Naive thymus-derived CD8-positive, alpha-beta T cell (primary cell): ENCODE data around the gene KRTAP10-2. TPM values are rescaled to one million over a fixed set of nuclear protein-coding genes. Genes with fewer than 3 reads are reported as not detected.
"Not testable (repeated sequence)": the region's sequence is repeated elsewhere in the genome, so short reads cannot be mapped to it uniquely, and the experiment has no call there.

ENCODE experiments used
- ATAC-seq, 2 donors: fragments of 150-1000 bp; cut with Tn5 transposase in 1 of 2; sonication (Bioruptor Pico), chemical (Tn5 transposase) in 1 of 2; 1 replicate in 1 of 2; 2 replicates in 1 of 2; pipeline ENCODE4 v1.10.0; 2021; ENCODE audit warnings: mild to moderate bottlenecking in 2 of 2, moderate library complexity in 2 of 2
- POLR2A ChIA-PET: fragments of 350-600 bp; sonication (Branson Sonifier 250); formaldehyde crosslinking; loops from one replicate; lab custom pipeline; 2021; ENCODE audit warnings: antibody characterized with exemption; lab: Charles Lee
- DNase-seq, 10 donors: peaks; one replicate each; pipeline versions ENCODE4 v3.0.0 to v3.0.0-alpha.2; 2020 to 2022
- H3K27ac Mint-ChIP-seq, 10 donors: one replicate each; pipeline ENCODE4 v1.8.0; 2020 to 2022; ENCODE audit warnings: mild to moderate bottlenecking in 10 of 10, mixed read lengths in 10 of 10, moderate library complexity in 4 of 10, inconsistent platforms in 1 of 10
- H3K27me3 Mint-ChIP-seq, 5 donors: one replicate each; pipeline ENCODE4 v1.8.0; 2021 to 2022; ENCODE audit warnings: mixed read lengths in 5 of 5
- H3K36me3 Mint-ChIP-seq, 3 donors: one replicate each; pipeline ENCODE4 v1.8.0; 2020 to 2022; ENCODE audit warnings: mixed read lengths in 3 of 3, mild to moderate bottlenecking in 2 of 3, inconsistent platforms in 1 of 3
- H3K4me1 Mint-ChIP-seq, 4 donors: one replicate each; pipeline ENCODE4 v1.8.0; 2021 to 2022; ENCODE audit warnings: mixed read lengths in 4 of 4
- H3K4me3 Mint-ChIP-seq, 10 donors: one replicate each; pipeline ENCODE4 v1.8.0; 2020 to 2022; ENCODE audit warnings: mild to moderate bottlenecking in 10 of 10, mixed read lengths in 10 of 10, moderate library complexity in 6 of 10, inconsistent platforms in 1 of 10
- H3K9me3 Mint-ChIP-seq, 9 donors: one replicate each; pipeline ENCODE4 v1.8.0; 2020 to 2022; ENCODE audit warnings: mixed read lengths in 9 of 9, mild to moderate bottlenecking in 3 of 9, inconsistent platforms in 1 of 9, moderate library complexity in 1 of 9
- polyA plus RNA-seq, 3 donors: library from polyadenylated mRNA; unstranded; fragments of 300-500 nt; fragmentation: Illumina TruSeq; gene quantifications; one replicate each; pipeline ENCODE4 v1.2.3, GENCODE V29; 2021
- total RNA-seq, 8 experiments: library from RNA in 2 of 8; stranded (reverse) in 2 of 8; gene quantifications; one replicate each; pipeline ENCODE4 v1.2.3 and lab custom pipeline; 2021 to 2026

Gene KRTAP10-2
- total and polyA plus RNA-seq, 5 experiments from 2014 or later = not detected

GRCh38 chr21:44592446-44593311 lies 41.4 kb upstream of the KRTAP10-2 start, which contains the start of gene KRTAP10-6:
Gene KRTAP10-6, minus strand, starts transcription at chr21:44592505. Its CDS starts 21 bp downstream, at chr21:44592484.
- ATAC-seq (no peak), DNase-seq (no peak)
- Mint-ChIP-seq H3K4me3 (no peak within 1 kb of the TSS), H3K9me3 (no peaks in the 10 kb centered on the region), H3K27me3 (peaks cover 0 to 6% (median 0%) of the 10 kb centered on the region in 5 donors), H3K36me3 (no peaks in the 10 kb centered on the region), H3K4me1 (peaks cover 0 to 14% (median 10%) of the 10 kb centered on the region in 4 donors), H3K27ac (peak within 1 kb of the TSS in 5 of 10 donors; percentile 17 to 61 (median 39))
- POLR2A ChIA-PET = no interaction called here

- DNase-seq, H3K4me3 Mint-ChIP-seq, H3K36me3 Mint-ChIP-seq, POLR2A ChIA-PET, ATAC-seq, H3K9me3 Mint-ChIP-seq: not testable (repeated sequence)
- peaks cover 0 to 14% (median 10%) of the 10 kb centered on the region in 4 donors for H3K4me1 Mint-ChIP-seq
- H3K27ac Mint-ChIP-seq = peak overlapping the region in 4 of 10 donors; percentile 17 to 49 (median 36)
- peaks cover 0 to 13% (median 2%) of the 10 kb centered on the region in 5 donors for H3K27me3 Mint-ChIP-seq
Measured at GRCh38 chr21:44591801-44592130, 40.5 kb upstream of the KRTAP10-2 start.

- Mint-ChIP-seq H3K27me3 (peaks cover 0 to 17% (median 6%) of the 10 kb centered on the region in 5 donors), H3K27ac (peak overlapping the region in 4 of 10 donors; percentile 17 to 49 (median 36)), H3K4me1 (peaks cover 0 to 15% (median 11%) of the 10 kb centered on the region in 4 donors)
- POLR2A ChIA-PET, H3K9me3 Mint-ChIP-seq, DNase-seq, H3K36me3 Mint-ChIP-seq, H3K4me3 Mint-ChIP-seq, ATAC-seq: not testable (repeated sequence)
Measured at GRCh38 chr21:44590897-44591800, 39.8 kb upstream of the KRTAP10-2 start.

- no peaks in the 10 kb centered on the region for H3K9me3 Mint-ChIP-seq
- peaks cover 3 to 20% (median 10%) of the 10 kb centered on the region in 5 donors for H3K27me3 Mint-ChIP-seq
- POLR2A ChIA-PET = no interaction called here
- ATAC-seq (no peak), DNase-seq (no peak)
- H3K4me1 Mint-ChIP-seq = peaks cover 0 to 17% (median 9%) of the 10 kb centered on the region in 4 donors
- H3K4me3 Mint-ChIP-seq = no peak overlapping the region
- no peak overlapping the region for H3K27ac Mint-ChIP-seq
- H3K36me3 Mint-ChIP-seq = no peaks in the 10 kb centered on the region
Measured at GRCh38 chr21:44590311-44590721, 39.0 kb upstream of the KRTAP10-2 start.

- Mint-ChIP-seq H3K36me3 (no peaks in the 10 kb centered on the region), H3K4me3 (no peak overlapping the region), H3K27ac (peak overlapping the region in 3 of 10 donors; percentile 15 to 65 (median 42)), H3K27me3 (peaks cover 3 to 20% (median 12%) of the 10 kb centered on the region in 5 donors), H3K9me3 (no peaks in the 10 kb centered on the region), H3K4me1 (peaks cover 0 to 16% (median 7%) of the 10 kb centered on the region in 4 donors)
- ATAC-seq (no peak), DNase-seq (no peak)
- POLR2A ChIA-PET = no interaction called here
Measured at GRCh38 chr21:44589586-44590305, 38.4 kb upstream of the KRTAP10-2 start.

GRCh38 chr21:44589094-44589493 lies 37.8 kb upstream of the KRTAP10-2 start:
- POLR2A ChIA-PET = no interaction called here
- H3K27me3 Mint-ChIP-seq = peaks cover 3 to 24% (median 12%) of the 10 kb centered on the region in 5 donors
- ATAC-seq = no peak

GRCh38 chr21:44585892-44586291 lies 34.6 kb upstream of the KRTAP10-2 start:
- peak overlapping the region in 2 of 10 donors; percentile 14 to 80 for H3K27ac Mint-ChIP-seq
- DNase-seq (no peak), ATAC-seq (no peak)
- peaks cover 0 to 12% (median 3%) of the 10 kb centered on the region in 9 donors for H3K9me3 Mint-ChIP-seq
- peaks cover 16 to 34% (median 28%) of the 10 kb centered on the region in 4 donors for H3K4me1 Mint-ChIP-seq
- H3K4me3 Mint-ChIP-seq = no peak overlapping the region
- peaks cover 3 to 24% (median 12%) of the 10 kb centered on the region in 5 donors for H3K27me3 Mint-ChIP-seq
- POLR2A ChIA-PET = no interaction called here
- H3K36me3 Mint-ChIP-seq = peaks cover 0 to 9% (median 0%) of the 10 kb centered on the region in 3 donors

More at GRCh38 chr21:44589094-44589493, 37.8 kb upstream of the KRTAP10-2 start:
- peak overlapping the region in 3 of 10 donors; percentile 20 to 65 (median 42) for H3K27ac Mint-ChIP-seq
- no peaks in the 10 kb centered on the region for H3K36me3 Mint-ChIP-seq
- DNase-seq = no peak
- H3K9me3 Mint-ChIP-seq = no peaks in the 10 kb centered on the region
- H3K4me3 Mint-ChIP-seq = no peak overlapping the region
- peaks cover 0 to 19% (median 12%) of the 10 kb centered on the region in 4 donors for H3K4me1 Mint-ChIP-seq

GRCh38 chr21:44583800-44584147 lies 32.5 kb upstream of the KRTAP10-2 start:
- Mint-ChIP-seq H3K27me3 (peaks cover 3 to 21% (median 12%) of the 10 kb centered on the region in 5 donors), H3K27ac (no peak overlapping the region), H3K4me3 (peak overlapping the region in 1 of 10 donors; percentile 18), H3K4me1 (peaks cover 16 to 44% (median 33%) of the 10 kb centered on the region in 4 donors), H3K9me3 (peaks cover 0 to 13% (median 6%) of the 10 kb centered on the region in 9 donors), H3K36me3 (peaks cover 0 to 10% (median 0%) of the 10 kb centered on the region in 3 donors)
- POLR2A ChIA-PET = no interaction called here
- ATAC-seq = peak in 1 of 2 donors; percentile 54
- no peak for DNase-seq

- Mint-ChIP-seq H3K4me3 (peak overlapping the region in 2 of 10 donors; percentile 18 to 68), H3K36me3 (peaks cover 0 to 10% (median under 1%) of the 10 kb centered on the region in 3 donors), H3K9me3 (peaks cover 0 to 16% (median 7%) of the 10 kb centered on the region in 9 donors), H3K4me1 (peaks cover 16 to 44% (median 33%) of the 10 kb centered on the region in 4 donors), H3K27me3 (peaks cover 3 to 21% (median 12%) of the 10 kb centered on the region in 5 donors), H3K27ac (peak overlapping the region in 4 of 10 donors; percentile 50 to 87 (median 58))
- DNase-seq (no peak), ATAC-seq (no peak)
- POLR2A ChIA-PET = no interaction called here
Measured at GRCh38 chr21:44583089-44583799, 31.9 kb upstream of the KRTAP10-2 start.

GRCh38 chr21:44582055-44582454 lies 30.8 kb upstream of the KRTAP10-2 start:
- H3K27me3 Mint-ChIP-seq = peaks cover 3 to 18% (median 12%) of the 10 kb centered on the region in 5 donors
- ATAC-seq = no peak

GRCh38 chr21:44581158-44581557 lies 29.9 kb upstream of the KRTAP10-2 start:
- peaks cover 0 to 29% (median 18%) of the 10 kb centered on the region in 9 donors for H3K9me3 Mint-ChIP-seq
- DNase-seq = no peak
- no peak for ATAC-seq
- peaks cover 0 to 15% (median 5%) of the 10 kb centered on the region in 3 donors for H3K36me3 Mint-ChIP-seq
- peaks cover 16 to 44% (median 32%) of the 10 kb centered on the region in 4 donors for H3K4me1 Mint-ChIP-seq
- H3K27ac Mint-ChIP-seq = peak overlapping the region in 7 of 10 donors; percentile 6 to 76 (median 58)
- H3K27me3 Mint-ChIP-seq = peaks cover 3 to 10% (median 7%) of the 10 kb centered on the region in 5 donors
- H3K4me3 Mint-ChIP-seq = peak overlapping the region in 5 of 10 donors; percentile 12 to 64 (median 55)
- POLR2A ChIA-PET = interaction anchor here (1.9 kb wide), 1 partner anchor 76 kb away, joined by 5 read pairs; the partner anchor contains the start of gene KRTAP12-3

More at GRCh38 chr21:44582055-44582454, 30.8 kb upstream of the KRTAP10-2 start:
- Mint-ChIP-seq H3K4me1 (peaks cover 16 to 44% (median 33%) of the 10 kb centered on the region in 4 donors), H3K36me3 (peaks cover 0 to 15% (median 5%) of the 10 kb centered on the region in 3 donors), H3K27ac (peak overlapping the region in 2 of 10 donors; percentile 6 to 56), H3K9me3 (peaks cover 0 to 25% (median 14%) of the 10 kb centered on the region in 9 donors), H3K4me3 (peak overlapping the region in 2 of 10 donors; percentile 27 to 55)
- POLR2A ChIA-PET = no interaction called here
- no peak for DNase-seq
